Hematopoietic multipotent progenitor cell treated with erythropoietin and hydrocortisone succinate and interleukin-3 and kit ligand, for 15 days (in vitro differentiated cells): ENCODE data around the gene SALL1.

Source experiments
- DNase-seq: peaks from one replicate; pipeline ENCODE4 v3.0.0-alpha.2; 2015; ENCODE audit warnings: low spot score

Gene SALL1

DNA sequence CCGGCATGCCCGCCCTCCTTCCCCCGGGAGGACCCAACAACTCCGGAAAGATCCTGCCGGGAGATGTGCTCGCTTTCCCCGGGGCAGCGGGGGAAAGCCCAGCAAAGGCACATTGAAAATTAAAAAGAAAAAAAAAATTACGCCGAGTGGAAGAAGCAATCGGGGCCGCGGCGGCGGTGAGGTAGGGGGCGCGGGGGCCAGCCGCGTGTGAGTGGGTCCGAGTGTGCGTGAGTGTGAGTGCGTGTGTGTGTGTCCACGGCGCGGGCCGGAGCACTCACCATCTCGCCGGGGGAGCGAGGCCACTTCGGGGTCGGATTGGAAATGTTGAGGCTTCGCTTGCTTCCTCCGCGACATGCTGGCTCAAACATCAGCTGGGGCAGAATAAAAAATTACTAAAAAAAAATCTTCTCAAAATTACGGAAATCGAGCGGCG is at the start of gene SALL1:
Gene SALL1 (minus strand): TSS at position 383 of the 433 bp plus-strand sequence. CDS start 29 bp downstream, at position 354.
- DNase-seq: no peak

DNA sequence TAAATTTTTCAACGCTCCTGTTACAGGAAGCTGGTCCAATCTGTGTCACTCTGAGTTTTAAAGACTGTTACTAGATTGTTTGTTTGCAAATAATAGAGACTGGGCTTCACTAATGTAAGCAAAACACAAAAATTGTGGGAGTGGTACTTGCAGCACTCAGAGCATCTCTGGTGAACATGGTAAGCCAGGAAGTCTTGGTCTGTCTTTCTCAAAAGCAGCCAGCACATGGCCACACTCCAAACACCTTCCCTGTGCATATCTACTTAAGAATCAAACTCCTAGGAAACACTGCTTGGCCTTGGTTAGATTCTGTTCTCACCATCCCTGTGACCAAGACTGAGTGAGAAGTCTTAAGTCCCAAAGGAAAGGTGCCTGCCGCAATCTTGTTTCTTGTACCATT is 49.7 kb upstream of the SALL1 start:
- DNase-seq: no peak

DNA sequence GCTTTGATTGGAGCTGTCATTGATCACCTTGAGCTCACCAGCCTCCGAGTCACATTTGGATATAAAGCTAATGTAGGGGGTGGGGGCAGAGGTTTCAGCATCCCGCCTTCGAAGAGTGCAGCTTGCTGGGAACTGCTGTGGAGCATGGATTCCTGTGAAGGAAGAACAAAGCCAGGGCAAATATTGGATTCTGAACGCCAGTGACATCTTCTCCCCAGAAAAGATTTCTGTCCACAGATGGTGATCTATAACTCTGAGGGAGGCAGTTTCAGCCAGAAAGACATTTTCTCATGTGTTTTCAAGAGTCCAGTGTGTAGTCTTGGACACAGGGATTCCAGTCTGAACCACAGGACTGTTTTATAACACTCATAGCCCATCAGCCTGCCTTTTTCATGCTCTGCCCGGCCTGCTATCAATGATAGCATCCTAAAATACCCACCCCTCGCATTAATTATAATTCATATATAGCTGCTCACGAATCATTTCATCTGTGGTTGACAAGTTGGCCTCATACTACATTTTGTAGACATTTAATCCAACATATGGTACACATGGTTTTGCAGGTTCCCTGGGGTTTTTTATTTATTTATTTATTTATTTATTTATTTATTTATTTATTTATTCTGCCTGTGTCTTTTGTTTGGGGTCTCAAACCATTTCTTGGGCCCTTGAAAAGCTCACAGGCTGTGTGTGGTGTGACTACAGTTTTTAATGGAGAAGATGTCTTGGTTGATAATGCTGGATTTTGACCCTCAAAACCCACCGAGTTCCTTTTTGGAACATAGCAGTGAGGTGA is 47.1 kb upstream of the SALL1 start:
- no peak for DNase-seq

- DNase-seq: no peak
These were observed 42.8 kb upstream of the SALL1 start for GRCh38 chr16:51193879-51194278.

GRCh38 chr16:51184702-51185433 is 33.8 kb upstream of the SALL1 start:
- DNase-seq: no peak

- DNase-seq: no peak
These were observed 30.4 kb upstream of the SALL1 start for GRCh38 chr16:51181503-51181811.

DNA sequence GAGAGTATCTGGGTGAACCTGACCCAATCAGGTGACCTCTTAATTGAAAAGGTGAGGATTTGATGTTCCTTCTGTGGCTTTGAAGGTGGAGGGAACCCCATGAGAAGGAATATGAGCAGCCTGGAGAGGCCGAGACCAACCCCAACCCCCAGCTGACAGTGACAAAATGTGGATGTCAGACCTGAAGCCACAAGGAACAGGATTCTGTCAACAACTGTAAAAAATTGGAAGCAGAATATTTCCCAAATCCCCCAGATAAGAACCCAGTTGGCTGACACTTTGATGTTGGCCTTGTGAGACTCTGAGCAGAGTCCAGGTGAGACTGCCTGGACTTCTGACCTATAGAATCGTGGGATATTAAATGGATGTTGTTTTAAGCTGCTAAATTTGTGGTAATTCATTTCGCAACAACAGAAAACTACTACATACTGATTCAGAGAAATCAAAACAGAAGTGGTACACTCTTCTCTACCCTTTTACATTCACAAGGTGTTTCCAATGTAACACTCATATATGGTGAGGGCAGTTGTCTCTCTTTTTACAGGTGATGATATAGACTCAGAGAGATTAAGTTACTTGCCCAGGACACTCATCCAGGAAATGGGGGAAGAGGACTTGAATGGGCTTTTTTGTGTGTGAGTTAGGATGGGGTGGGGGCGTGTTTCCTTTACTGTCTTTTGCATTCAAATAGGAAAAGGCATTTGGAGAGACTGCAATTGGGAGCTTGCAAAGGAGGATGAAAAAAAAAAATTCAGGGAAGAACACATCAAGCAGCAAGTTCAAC is 29.8 kb upstream of the SALL1 start:
- no peak for DNase-seq

DNA sequence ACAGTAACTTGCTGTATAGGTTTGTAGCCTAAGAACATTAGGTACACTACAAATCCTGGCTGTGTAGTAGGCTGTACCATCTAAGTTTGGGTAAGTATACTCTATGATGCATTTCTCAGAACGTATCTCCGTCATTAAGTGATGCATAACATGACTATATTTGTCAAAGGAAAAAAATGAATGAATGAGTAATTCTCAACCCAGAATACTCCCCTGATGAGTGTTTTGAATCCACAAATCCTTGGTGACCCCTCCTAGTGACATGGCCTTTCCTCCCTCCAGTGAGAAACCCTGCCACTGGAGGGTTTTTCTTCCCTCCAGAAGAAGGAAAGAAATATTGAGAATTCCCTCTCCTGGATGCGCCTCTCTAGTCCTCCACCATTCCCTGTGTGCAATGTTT is 24.0 kb upstream of the SALL1 start:
- DNase-seq: no peak

GRCh38 chr16:51172368-51172767 is 21.3 kb upstream of the SALL1 start:
- no peak for DNase-seq

- no peak for DNase-seq
These were observed 17.7 kb upstream of the SALL1 start for GRCh38 chr16:51168755-51169154.

GRCh38 chr16:51167170-51167895 is 16.3 kb upstream of the SALL1 start:
- DNase-seq: no peak

DNA sequence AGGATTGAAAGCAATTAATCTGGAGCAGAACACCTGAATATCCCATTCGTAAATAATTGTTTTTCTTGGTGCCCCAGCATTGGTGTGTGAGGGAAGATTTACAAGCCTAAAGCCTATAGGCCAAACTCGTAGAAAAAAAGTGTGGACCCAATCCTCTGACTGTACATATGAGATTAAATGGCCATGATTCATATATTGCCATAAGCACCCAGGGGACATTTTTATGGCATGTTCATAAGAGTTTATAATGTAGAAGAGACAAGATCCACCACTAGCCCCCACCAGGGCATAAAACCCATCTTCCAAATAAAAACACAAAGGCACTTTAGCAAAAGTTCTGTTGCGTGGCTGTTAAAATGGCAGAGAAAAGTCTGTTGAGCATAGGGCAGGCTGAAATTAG is 15.5 kb upstream of the SALL1 start:
- DNase-seq: no peak

DNA sequence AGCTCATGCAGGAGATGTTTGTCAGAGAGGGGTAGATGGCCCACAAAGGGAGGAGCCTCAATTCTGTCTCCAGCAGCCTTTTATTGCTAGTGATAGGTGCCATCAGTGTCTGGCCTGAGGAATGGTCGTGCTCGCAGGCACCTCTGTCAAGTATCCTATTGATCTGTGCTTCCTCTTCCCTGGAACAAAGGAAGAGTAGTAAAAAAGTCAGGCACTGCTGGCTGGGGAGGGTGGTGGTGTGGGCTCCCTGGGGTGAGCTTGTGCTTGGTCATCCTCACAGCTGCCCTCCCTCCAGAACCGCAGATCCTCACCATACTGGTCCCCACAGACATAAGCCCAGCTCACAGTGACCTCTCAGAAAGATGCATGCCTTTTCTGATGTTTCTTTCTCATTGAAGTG is 15.0 kb upstream of the SALL1 start:
- DNase-seq: no peak

DNA sequence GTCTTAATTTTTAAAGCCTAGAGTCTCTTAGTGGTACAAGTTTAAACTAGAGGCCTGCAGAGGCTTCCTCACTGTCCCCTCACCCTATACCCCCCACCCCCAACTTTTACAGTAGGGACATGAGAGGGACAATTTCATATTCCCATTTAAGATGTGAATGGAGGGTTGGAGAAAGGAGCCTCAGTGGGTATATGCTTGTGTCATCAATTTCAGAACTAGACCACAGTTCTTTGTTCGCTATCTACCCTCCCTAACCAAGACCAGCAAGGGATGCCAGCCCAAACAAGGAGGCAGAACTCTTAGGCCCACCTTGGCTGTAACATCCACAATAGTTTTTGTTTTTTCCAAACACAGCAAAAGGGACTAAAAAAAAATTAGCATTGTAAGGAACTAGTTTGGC is 14.0 kb upstream of the SALL1 start:
- no peak for DNase-seq

DNA sequence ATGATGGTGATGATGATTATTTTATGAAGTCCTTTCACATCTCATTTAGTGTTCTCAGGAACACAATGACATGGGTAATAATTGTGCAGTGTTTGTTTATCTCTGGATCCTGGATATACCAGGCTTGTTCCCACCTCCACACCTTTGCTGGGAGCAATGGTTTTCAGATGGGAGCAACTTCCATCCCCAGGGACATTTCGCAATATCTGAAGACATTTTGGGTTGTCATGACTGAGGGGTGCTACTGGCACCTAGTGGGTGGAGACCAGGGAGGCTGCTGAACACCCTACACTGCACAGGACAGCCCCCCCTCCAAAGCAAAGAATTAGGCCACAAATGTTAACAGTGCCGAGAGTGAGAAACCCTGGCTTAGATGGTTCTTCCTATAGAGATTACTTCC is 13.5 kb upstream of the SALL1 start:
- DNase-seq: no peak

GRCh38 chr16:51163894-51164566 is 13.0 kb upstream of the SALL1 start:
- no peak for DNase-seq

GRCh38 chr16:51163366-51163765 is 12.3 kb upstream of the SALL1 start:
- no peak for DNase-seq

DNA sequence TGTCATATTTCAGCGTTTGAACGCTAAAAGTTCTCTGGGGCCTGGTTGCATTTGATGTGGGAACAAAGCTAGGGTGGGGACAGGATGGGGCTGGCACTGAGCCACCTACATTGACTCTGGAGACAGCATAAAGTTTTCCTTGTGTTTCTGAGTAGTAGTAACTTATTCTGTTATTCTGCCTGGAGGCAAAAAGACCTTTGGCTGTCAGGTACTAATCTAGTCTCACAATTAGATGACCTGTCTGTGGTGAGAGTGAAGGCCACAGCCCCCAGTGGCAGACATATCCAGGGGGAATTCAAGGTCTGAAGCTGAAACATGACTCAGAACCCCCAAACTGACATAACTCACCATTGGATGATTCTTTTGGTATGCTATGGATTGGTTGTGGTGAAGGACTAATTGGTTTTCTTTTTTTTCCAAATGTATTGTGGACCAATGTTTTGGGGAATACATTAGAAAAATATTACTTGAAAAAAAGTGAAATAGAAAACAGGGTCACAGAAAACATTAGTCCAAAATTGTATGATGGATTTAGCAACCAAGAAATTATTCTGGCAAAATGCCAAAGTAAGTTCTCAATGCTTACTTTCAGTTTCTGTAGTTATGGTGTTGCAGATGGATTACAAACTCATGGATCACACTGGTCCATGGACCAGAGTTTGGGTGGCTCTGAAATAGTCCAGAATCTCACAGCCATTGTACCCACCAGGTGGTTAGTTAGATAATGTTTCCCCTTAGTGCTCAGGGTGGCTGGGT is 10.5 kb upstream of the SALL1 start:
- DNase-seq: no peak

- DNase-seq: no peak
These were observed 8.8 kb upstream of the SALL1 start for GRCh38 chr16:51159865-51160264.

DNA sequence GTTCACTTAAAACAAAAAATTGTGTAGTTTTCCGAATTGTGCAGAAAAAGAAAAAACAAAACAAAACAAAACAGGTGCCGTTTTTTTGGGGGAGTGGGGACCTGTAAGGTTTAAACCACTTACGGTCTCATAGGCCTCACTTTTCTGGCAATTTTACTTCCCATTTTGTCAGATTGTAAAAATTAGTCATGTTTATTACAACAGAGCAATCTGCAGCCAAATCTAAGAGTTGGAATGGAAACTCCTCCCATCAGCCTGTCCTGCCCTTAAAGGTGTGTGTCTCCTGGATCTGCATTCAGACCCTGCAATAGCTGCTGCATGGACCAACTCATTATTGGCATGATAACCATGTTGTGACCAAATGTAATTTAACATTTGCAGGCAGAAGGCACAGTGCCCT is 8.2 kb upstream of the SALL1 start:
- DNase-seq: no peak

GRCh38 chr16:51157698-51158097 is 6.6 kb upstream of the SALL1 start:
- DNase-seq: no peak
